HG03457 (cell line): ENCODE results near the gene PGK2.

ENCODE experiments used
- ATAC-seq: cut with Tn5 transposase; IDR thresholded peaks from one replicate; pipeline ENCODE4 v1.9.1; 2021; ENCODE audit warnings: moderate number of reproducible peaks; ENCODE audit not compliant: unreplicated experiment

Gene PGK2

DNA sequence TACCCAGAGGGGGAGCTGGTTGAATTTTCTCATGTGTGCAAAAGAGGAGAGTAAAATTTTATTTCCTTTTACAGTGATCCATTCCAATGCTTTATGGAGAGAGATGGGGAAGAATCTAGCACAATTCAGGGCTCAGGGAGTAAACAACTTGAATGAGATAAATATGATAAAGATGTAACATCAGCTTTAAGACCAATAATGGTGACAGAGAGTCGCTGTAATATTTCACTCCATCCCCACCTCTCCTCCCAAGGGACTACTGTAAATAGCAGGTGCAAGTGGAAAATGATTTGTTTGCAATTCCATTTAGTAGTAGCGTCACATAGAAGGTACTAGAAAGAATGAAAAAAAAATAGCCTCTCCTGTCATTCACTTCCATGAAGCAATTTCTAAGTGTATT lies 47.7 kb downstream of the PGK2 start:
- no peak for ATAC-seq

- no peak for ATAC-seq
These were observed 51.0 kb downstream of the PGK2 start for GRCh38 chr6:49736017-49736508.
